H9 (cell line): Measurements from ENCODE around the gene COL4A2. TPM values are rescaled to one million over a fixed set of nuclear protein-coding genes. Genes with fewer than 3 reads are reported as not detected.

Source experiments
- DNase-seq: peaks from one replicate; pipeline ENCODE4 v3.0.0-alpha.2; 2017
- H2AFZ ChIP-seq: one replicate; pipeline ENCODE4 v1.6.1; 2013; ENCODE audit warnings: mild to moderate bottlenecking, low read length, control low read depth, moderate library complexity
- H2AK5ac ChIP-seq: 2 replicates; pipeline ENCODE4 v1.6.1; 2013; ENCODE audit warnings: low read length, control low read depth, mixed read lengths; ENCODE audit not compliant: insufficient read length
- H2BK120ac ChIP-seq: one replicate; pipeline ENCODE4 v1.6.1; 2013; ENCODE audit warnings: low read depth, mild to moderate bottlenecking, low read length, control low read depth, inconsistent platforms; ENCODE audit not compliant: poor library complexity, severe bottlenecking
- H2BK12ac ChIP-seq: 2 replicates; pipeline ENCODE4 v1.6.1; 2013; ENCODE audit warnings: low read length, control low read depth, mixed read lengths, low read depth; ENCODE audit not compliant: insufficient read length
- H2BK15ac ChIP-seq: 2 replicates; pipeline ENCODE4 v1.6.1; 2013; ENCODE audit warnings: low read depth, low read length, control low read depth
- H2BK20ac ChIP-seq: one replicate; pipeline ENCODE4 v1.6.1; 2013; ENCODE audit warnings: low read depth, mild to moderate bottlenecking, low read length, control low read depth, inconsistent platforms; ENCODE audit not compliant: poor library complexity, severe bottlenecking
- H2BK5ac ChIP-seq: 2 replicates; pipeline ENCODE4 v1.6.1; 2013; ENCODE audit warnings: low read length, control low read depth, mixed read lengths; ENCODE audit not compliant: insufficient read length
- H3K14ac ChIP-seq: 2 replicates; pipeline ENCODE4 v1.6.1; 2013; ENCODE audit warnings: low read length, control low read depth; ENCODE audit not compliant: insufficient read depth
- H3K18ac ChIP-seq: 2 replicates; pipeline ENCODE4 v1.6.1; 2013; ENCODE audit warnings: low read depth, mild to moderate bottlenecking, mixed read lengths, low read length, control low read depth; ENCODE audit not compliant: insufficient read length
- H3K23ac ChIP-seq: 2 replicates; pipeline ENCODE4 v1.6.1; 2013; ENCODE audit warnings: low read length, control low read depth, mixed read lengths, low read depth; ENCODE audit not compliant: insufficient read length
- H3K23me2 ChIP-seq: 2 replicates; pipeline ENCODE4 v1.6.1; 2013; ENCODE audit warnings: low read depth, mild to moderate bottlenecking, mixed read lengths, low read length, control low read depth; ENCODE audit not compliant: insufficient read length, poor library complexity, severe bottlenecking
- H3K27ac ChIP-seq: 2 replicates; pipeline ENCODE4 v1.5.1; 2013; ENCODE audit warnings: low read length, control low read depth, mixed read lengths, low read depth; ENCODE audit not compliant: insufficient read length
- H3K27me3 ChIP-seq: 2 replicates; pipeline ENCODE4 v1.6.1; 2013; ENCODE audit warnings: low read length, control low read depth, inconsistent platforms; ENCODE audit not compliant: insufficient read depth
- H3K4ac ChIP-seq: 2 replicates; pipeline ENCODE4 v1.6.1; 2013; ENCODE audit warnings: low read depth, mild to moderate bottlenecking, control low read depth, inconsistent platforms, low read length, moderate library complexity
- H3K4me1 ChIP-seq: 2 replicates; pipeline ENCODE4 v1.6.1; 2013; ENCODE audit warnings: low read length, control low read depth, inconsistent platforms; ENCODE audit not compliant: insufficient read depth
- H3K4me2 ChIP-seq: 2 replicates; pipeline ENCODE4 v1.6.1; 2013; ENCODE audit warnings: low read length, control low read depth, mixed read lengths; ENCODE audit not compliant: insufficient read length, insufficient read depth
- H3K56ac ChIP-seq: 2 replicates; pipeline ENCODE4 v1.6.1; 2013; ENCODE audit warnings: low read depth, mild to moderate bottlenecking, mixed read lengths, low read length, control low read depth; ENCODE audit not compliant: insufficient read length
- H3K79me1 ChIP-seq: 2 replicates; pipeline ENCODE4 v1.6.1; 2013; ENCODE audit warnings: low read depth, mild to moderate bottlenecking, moderate library complexity, low read length, control low read depth, inconsistent platforms; ENCODE audit not compliant: insufficient read depth, poor library complexity, severe bottlenecking
- H3K79me2 ChIP-seq: 2 replicates; pipeline ENCODE4 v1.6.1; 2013; ENCODE audit warnings: low read length, control low read depth, inconsistent platforms; ENCODE audit not compliant: insufficient read depth
- H3K9ac ChIP-seq: 2 replicates; pipeline ENCODE4 v1.6.1; 2013; ENCODE audit warnings: low read length, control low read depth, mixed read lengths; ENCODE audit not compliant: insufficient read length; ENCODE audit errors: extremely low read depth
- H3K9me3 ChIP-seq: one replicate; pipeline ENCODE4 v1.6.1; 2013; ENCODE audit warnings: low read depth, low read length, inconsistent platforms; ENCODE audit not compliant: control insufficient read depth
- H3T11ph ChIP-seq: one replicate; pipeline ENCODE4 v1.6.1; 2013; ENCODE audit warnings: mild to moderate bottlenecking, low read length, control low read depth, inconsistent platforms
- H4K20me1 ChIP-seq: one replicate; pipeline ENCODE4 v1.6.1; 2013; ENCODE audit not compliant: control insufficient read depth, insufficient read length, insufficient read depth
- H4K5ac ChIP-seq: 2 replicates; pipeline ENCODE4 v1.6.1; 2013; ENCODE audit warnings: low read depth, mild to moderate bottlenecking, mixed read lengths, low read length, control low read depth; ENCODE audit not compliant: insufficient read length
- H4K8ac ChIP-seq: replicated peaks from 2 replicates; pipeline ENCODE4 v1.6.1; 2013; ENCODE audit warnings: low read length, control low read depth, mixed read lengths, low read depth; ENCODE audit not compliant: insufficient read length
- H4K91ac ChIP-seq: 2 replicates; pipeline ENCODE4 v1.6.1; 2013; ENCODE audit warnings: low read depth, mild to moderate bottlenecking, moderate library complexity, mixed read lengths, low read length, control low read depth; ENCODE audit not compliant: insufficient read length
- H3K27ac Mint-ChIP-seq, 3 experiments: 2 replicates in 2 of 3; 3 replicates in 1 of 3; pipeline ENCODE4 v1.8.0; 2020 to 2021; ENCODE audit warnings: mixed read lengths in 3 of 3, mild to moderate bottlenecking in 1 of 3, moderate library complexity in 1 of 3
- H3K27me3 Mint-ChIP-seq: 2 replicates; pipeline ENCODE4 v1.8.0; 2021; ENCODE audit warnings: low read depth, mild to moderate bottlenecking, moderate library complexity, mixed read lengths
- H3K36me3 Mint-ChIP-seq, 3 experiments: 2 replicates in 2 of 3; 3 replicates in 1 of 3; pipeline ENCODE4 v1.8.0; 2020 to 2021; ENCODE audit warnings: low read depth in 3 of 3, mixed read lengths in 3 of 3; ENCODE audit not compliant: insufficient read depth in 1 of 3
- H3K4me1 Mint-ChIP-seq, 2 experiments: 2 replicates each; pipeline ENCODE4 v1.8.0; 2020; ENCODE audit warnings: mixed read lengths in 2 of 2
- H3K4me3 Mint-ChIP-seq, 2 experiments: 2 replicates in 1 of 2; 3 replicates in 1 of 2; pipeline ENCODE4 v1.8.0; 2020 to 2021; ENCODE audit warnings: mild to moderate bottlenecking in 2 of 2, mixed read lengths in 2 of 2, moderate library complexity in 1 of 2
- H3K9me3 Mint-ChIP-seq, 2 experiments: 2 replicates in 1 of 2; 3 replicates in 1 of 2; pipeline ENCODE4 v1.8.0; 2020; ENCODE audit warnings: mild to moderate bottlenecking in 2 of 2, mixed read lengths in 2 of 2, moderate library complexity in 1 of 2
- WGBS: extraction: QIAGEN DNeasy Blood & Tissue Kit; methylation state at CpG from one replicate; pipeline ENCODE4 v1.1.7; 2013; ENCODE audit warnings: missing lambda C conversion rate, low lambda C conversion rate, mixed read lengths; ENCODE audit not compliant: insufficient read length; ENCODE audit errors: extremely low coverage; 5-methylcytosine and 5-hydroxymethylcytosine counted together
- total RNA-seq: library from RNA; stranded (reverse); gene quantifications from 2 replicates; pipeline ENCODE4 v1.2.1, GENCODE V29; 2021
- TF ChIP-seq, protein P1 (sequence below): fragments of 200-600 bp; sonication (generic); conservative IDR thresholded peaks from 3 replicates; pipeline ENCODE4 v1.8.0; 2021; ENCODE audit warnings: antibody characterized with exemption, mild to moderate bottlenecking

Gene COL4A2
- total RNA-seq, 1 experiment from 2014 or later, result 76.5 TPM

DNA sequence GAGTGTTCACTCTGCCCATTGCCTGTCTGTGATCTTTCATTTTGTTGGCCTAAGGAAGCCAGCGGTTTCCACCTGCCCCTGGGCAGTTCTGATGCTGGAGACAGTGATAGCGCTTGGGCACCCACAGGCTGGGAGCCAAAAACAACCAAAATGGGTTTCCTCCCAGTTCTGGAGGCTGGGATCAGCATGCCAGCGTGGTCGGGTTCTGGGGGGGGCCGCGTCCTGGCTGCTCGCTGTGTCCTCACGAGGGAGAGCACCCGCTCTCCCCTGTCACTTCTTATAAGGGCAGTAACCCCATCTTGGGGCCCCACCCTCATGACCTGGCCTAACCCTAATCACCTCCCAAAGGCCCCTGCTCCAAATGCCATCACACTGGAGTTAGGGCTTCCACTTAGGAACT is 186.5 kb downstream of the COL4A2 start:
- Histone ChIP-seq H3K4me1 (no peaks in the 10 kb centered on the region), H2BK15ac (no peak overlapping the region), H3K56ac (no peak overlapping the region), H3K27ac (no peak overlapping the region), H4K20me1 (no peaks in the 10 kb centered on the region), H3K4me2 (no peak overlapping the region), H3K4ac (no peak overlapping the region), H3K23me2 (no peaks in the 10 kb centered on the region), H3K79me1 (no peaks in the 10 kb centered on the region), H3K9ac (no peak overlapping the region), H2AK5ac (no peak overlapping the region), H2BK120ac (no peak overlapping the region), H2BK20ac (no peak overlapping the region), H3K14ac (no peak overlapping the region), H3K9me3 (no peaks in the 10 kb centered on the region), H3K23ac (no peak overlapping the region), H4K8ac (no peak overlapping the region), H3K27me3 (no peaks in the 10 kb centered on the region), H2BK12ac (no peak overlapping the region), H2AFZ (no peak overlapping the region), H4K5ac (no peak overlapping the region), H2BK5ac (no peak overlapping the region), H3T11ph (no peak overlapping the region), H3K18ac (no peak overlapping the region), H4K91ac (no peak overlapping the region), H3K79me2 (no peaks in the 10 kb centered on the region)
- peaks cover 0 to 9% of the 10 kb centered on the region in 2 experiments; a peak in 1 of 5 replicates for H3K9me3 Mint-ChIP-seq
- H3K4me1 Mint-ChIP-seq, result peaks cover 0 to 6% of the 10 kb centered on the region in 2 experiments; a peak in 1 of 4 replicates
- H3K27ac Mint-ChIP-seq, result no peak overlapping the region; a peak in 1 of 7 replicates
- H3K27me3 Mint-ChIP-seq, result no peaks in the 10 kb centered on the region
- DNase-seq, result no peak
- TF ChIP-seq, protein P1, sequence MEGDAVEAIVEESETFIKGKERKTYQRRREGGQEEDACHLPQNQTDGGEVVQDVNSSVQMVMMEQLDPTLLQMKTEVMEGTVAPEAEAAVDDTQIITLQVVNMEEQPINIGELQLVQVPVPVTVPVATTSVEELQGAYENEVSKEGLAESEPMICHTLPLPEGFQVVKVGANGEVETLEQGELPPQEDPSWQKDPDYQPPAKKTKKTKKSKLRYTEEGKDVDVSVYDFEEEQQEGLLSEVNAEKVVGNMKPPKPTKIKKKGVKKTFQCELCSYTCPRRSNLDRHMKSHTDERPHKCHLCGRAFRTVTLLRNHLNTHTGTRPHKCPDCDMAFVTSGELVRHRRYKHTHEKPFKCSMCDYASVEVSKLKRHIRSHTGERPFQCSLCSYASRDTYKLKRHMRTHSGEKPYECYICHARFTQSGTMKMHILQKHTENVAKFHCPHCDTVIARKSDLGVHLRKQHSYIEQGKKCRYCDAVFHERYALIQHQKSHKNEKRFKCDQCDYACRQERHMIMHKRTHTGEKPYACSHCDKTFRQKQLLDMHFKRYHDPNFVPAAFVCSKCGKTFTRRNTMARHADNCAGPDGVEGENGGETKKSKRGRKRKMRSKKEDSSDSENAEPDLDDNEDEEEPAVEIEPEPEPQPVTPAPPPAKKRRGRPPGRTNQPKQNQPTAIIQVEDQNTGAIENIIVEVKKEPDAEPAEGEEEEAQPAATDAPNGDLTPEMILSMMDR, result no peak
- no peak overlapping the region for H3K4me3 Mint-ChIP-seq
- peaks cover 42 to 77% (median 70%) of the 10 kb centered on the region in 3 experiments for H3K36me3 Mint-ChIP-seq
- WGBS, result no CpG with 5 or more reads among the region's 9 CpGs
